GM12865 (cell line): ENCODE results near the gene NEGR1.

Source experiments
- DNase-seq: peaks from one replicate; pipeline ENCODE4 v3.0.0; 2010; ENCODE audit warnings: low read depth
- H3K4me3 ChIP-seq: 2 replicates; pipeline ENCODE4 v1.5.1; 2011; ENCODE audit warnings: mild to moderate bottlenecking, low read depth, low read length, control low read depth
- TF ChIP-seq, protein P1 (sequence below): IDR thresholded peaks from 2 replicates; pipeline ENCODE4 v1.5.1; 2011; ENCODE audit warnings: low read length, control low read depth, low read depth, inconsistent platforms; ENCODE audit not compliant: insufficient read depth; ENCODE audit errors: missing control alignments

Gene NEGR1

DNA sequence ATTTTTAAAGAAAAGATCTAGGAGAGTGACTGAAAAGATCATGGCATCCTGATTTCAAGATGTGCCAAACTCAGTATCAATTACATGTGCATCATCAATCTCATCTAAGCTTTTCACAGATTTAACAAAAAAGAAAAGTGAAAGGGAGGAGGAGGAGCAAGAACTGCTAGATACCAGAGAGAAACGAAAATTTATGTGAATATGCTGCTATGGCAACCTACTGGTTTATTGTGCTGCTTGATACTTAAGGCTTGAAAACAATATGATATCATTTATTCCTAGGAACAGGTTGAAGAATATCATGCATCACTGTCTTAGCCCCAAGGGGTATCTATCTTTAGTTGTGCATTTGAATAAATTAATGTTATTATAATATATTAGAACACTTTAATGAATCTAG is 683.0 kb downstream of the NEGR1 start:
- TF ChIP-seq, protein P1, sequence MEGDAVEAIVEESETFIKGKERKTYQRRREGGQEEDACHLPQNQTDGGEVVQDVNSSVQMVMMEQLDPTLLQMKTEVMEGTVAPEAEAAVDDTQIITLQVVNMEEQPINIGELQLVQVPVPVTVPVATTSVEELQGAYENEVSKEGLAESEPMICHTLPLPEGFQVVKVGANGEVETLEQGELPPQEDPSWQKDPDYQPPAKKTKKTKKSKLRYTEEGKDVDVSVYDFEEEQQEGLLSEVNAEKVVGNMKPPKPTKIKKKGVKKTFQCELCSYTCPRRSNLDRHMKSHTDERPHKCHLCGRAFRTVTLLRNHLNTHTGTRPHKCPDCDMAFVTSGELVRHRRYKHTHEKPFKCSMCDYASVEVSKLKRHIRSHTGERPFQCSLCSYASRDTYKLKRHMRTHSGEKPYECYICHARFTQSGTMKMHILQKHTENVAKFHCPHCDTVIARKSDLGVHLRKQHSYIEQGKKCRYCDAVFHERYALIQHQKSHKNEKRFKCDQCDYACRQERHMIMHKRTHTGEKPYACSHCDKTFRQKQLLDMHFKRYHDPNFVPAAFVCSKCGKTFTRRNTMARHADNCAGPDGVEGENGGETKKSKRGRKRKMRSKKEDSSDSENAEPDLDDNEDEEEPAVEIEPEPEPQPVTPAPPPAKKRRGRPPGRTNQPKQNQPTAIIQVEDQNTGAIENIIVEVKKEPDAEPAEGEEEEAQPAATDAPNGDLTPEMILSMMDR = no peak
- no peak overlapping the region for H3K4me3 ChIP-seq
- no peak for DNase-seq

DNA sequence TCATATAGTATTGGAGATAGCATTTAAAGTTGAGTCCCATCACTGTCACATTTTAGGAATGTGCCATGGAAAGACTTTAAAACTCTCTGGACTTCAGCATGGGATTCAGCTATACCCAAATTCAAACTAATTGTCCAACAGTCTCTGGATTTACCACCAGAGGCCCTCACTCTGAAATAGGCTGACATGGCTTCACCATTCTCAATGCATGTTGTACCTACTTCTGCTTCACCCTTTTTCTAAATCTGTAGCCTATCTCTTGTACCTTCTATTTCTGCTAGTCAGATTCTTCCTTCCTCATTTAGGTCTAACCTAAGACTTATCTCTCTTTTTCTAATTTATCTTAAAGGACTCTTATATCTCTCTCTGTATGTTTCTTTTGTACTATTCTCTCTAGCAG is 688.8 kb downstream of the NEGR1 start:
- TF ChIP-seq, protein P1 = no peak
- peak; percentile 15 for DNase-seq
- no peak overlapping the region for H3K4me3 ChIP-seq

DNA sequence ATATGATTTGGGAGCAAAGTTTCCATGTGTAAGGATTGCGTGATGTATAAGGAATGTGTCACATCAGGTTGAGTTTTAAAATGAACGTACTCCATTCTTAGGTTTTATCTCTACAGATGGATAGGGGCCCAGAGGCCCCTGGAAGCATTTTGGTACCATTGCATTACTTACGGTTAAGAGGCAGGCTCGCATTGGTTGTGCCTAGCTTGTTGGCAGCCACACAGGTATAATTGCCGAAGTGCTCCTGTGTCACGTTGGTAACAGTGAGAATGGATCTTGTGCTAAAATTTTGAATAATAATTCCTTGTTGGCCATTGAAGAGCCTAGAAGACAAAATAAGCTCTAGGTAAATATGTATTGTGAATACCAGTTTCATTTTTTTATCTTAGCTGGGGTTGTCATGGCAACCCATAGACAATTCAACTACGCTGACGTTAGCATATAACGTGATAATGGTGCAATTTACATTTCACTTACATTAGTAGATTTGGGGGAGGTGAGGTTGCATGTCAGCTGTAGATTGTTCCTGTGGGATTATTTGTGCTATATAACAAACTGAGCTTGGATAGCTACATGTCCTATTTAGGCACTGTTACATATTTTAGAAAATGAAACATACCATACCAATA is 689.6 kb downstream of the NEGR1 start:
- no peak for DNase-seq
- H3K4me3 ChIP-seq = no peak overlapping the region
- TF ChIP-seq, protein P1 = no peak

DNA sequence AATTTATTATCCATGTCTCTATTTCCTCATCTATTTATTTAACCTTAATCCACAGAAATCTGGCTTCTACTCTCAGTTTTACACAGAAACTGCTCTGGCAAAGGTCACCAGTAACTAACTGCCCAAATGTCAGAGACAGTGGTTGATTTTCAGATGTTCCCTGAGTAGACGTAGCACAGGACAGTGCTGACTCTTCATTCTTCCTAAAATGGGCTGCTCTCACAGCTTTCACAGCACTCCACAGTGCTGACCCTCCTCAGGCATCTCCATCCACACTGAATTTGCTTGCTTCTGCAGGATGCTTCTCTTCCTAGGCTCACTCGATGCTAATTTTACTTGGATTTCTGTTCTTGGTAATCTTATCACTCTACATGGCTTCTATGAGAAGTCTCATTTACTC is 693.3 kb downstream of the NEGR1 start:
- TF ChIP-seq, protein P1 = no peak
- H3K4me3 ChIP-seq = no peak overlapping the region
- DNase-seq = no peak

DNA sequence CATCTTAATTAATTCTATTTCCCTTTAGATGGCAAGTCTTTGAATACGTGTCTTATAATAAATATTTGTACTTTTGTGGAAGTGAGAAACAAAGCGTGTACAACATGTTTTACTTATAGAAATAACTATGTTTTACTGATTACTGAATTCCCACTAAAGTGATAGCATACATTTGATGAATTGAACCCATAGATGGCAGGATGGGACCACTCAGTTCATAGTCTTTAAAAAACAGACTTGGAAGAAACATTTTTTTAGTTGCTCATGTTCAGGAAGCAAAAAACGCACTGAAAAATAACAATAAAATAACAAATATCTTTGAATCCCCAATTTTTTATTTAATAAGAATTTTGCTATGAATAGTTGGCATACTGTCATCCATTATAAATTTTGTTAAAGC is 694.4 kb downstream of the NEGR1 start:
- TF ChIP-seq, protein P1 = no peak
- DNase-seq = peak; percentile 6
- H3K4me3 ChIP-seq = no peak overlapping the region

DNA sequence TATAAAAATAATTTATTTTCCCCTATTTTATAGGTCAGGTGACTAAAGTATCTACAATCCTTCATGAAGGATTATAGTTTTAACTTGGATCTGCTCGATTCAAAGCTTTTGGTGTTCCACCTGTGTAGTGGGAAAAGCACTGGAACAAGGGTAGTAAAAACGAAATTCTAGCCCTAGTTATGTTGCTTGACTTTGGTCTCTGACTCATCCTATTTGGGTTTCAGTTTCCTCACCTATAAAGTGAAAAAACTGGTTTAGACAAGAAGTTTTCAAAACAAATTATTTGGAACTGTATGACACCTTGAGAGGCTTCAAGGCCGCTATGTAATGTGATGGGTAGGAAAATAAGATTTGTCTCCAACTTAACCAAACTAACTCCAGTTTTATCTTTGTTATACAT is 696.3 kb downstream of the NEGR1 start:
- H3K4me3 ChIP-seq = no peak overlapping the region
- TF ChIP-seq, protein P1 = no peak
- peak; percentile 3 for DNase-seq

DNA sequence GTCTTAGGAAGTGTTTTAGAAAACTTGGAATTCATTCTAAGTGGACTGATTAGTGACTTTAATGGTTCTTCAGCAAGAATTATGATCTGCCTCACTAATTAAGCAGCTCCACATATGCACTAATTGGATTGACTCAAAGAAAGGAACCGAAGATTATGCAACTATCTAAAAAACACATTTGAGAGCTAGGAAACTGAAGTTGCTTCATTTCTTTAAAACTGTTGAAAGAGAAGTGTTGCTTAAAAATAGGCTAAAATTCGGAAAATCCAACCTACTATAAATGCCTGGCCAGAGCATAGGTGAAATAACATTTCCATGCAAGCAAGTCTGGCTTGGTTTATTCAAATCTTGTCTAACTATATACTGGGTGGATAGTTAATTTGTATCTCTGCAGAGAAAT is 698.6 kb downstream of the NEGR1 start:
- no peak for DNase-seq
- no peak overlapping the region for H3K4me3 ChIP-seq
- TF ChIP-seq, protein P1 = no peak
